K562 (cell line): Measurements from ENCODE around the gene SPATA20. TPM values are rescaled to one million over a fixed set of nuclear protein-coding genes. Genes with fewer than 3 reads are reported as not detected.

Experiments used
- ATAC-seq: fragments of 200-7000 bp; cut with Tn5 transposase; 3 replicates; pipeline ENCODE4 v1.9.1; 2020; ENCODE audit warnings: moderate library complexity
- BruUV-seq: library from RNA; stranded (reverse); fragments of 400-500 nt; replicated peaks from 2 replicates; lab custom pipeline; 2021; lab: Mats Ljungman, UMichigan
- CTCF ChIA-PET: fragments of 300-600 bp; formaldehyde crosslinking; extraction: SDS; loops from one replicate; lab custom pipeline; 2021; ENCODE audit warnings: low intra/inter-chr PET ratio; lab: Yijun Ruan, JAX
- POLR2A ChIA-PET: fragments of 300-600, 350-650 bp; sonication (Branson Sonifier 250); formaldehyde crosslinking; extraction: SDS; loops from one replicate; lab custom pipeline; 2021; ENCODE audit warnings: antibody characterized with exemption, inconsistent platforms; lab: Yijun Ruan, JAX
- DNase-seq, 4 experiments: peaks; one replicate each; pipeline versions ENCODE4 v3.0.0 to v3.0.0-alpha.2; 2011 to 2018; ENCODE audit warnings: low spot score in 3 of 4, mixed read lengths in 3 of 4; ENCODE audit errors: extremely low read depth in 1 of 4
- FAIRE-seq: peaks from 2 replicates; lab custom pipeline; 2011; peaks lifted over from hg19 to GRCh38; lab: Jason Lieb, UNC
- H2AFZ ChIP-seq: 2 replicates; pipeline ENCODE4 v1.6.0; 2011; ENCODE audit warnings: low read depth, low read length, control low read depth, inconsistent platforms
- H3K27ac ChIP-seq: fragments of 200-600 bp; 3 replicates; pipeline ENCODE4 v1.8.0; 2011; ENCODE audit warnings: low read depth, mild to moderate bottlenecking, control low read depth, inconsistent platforms, low read length, moderate library complexity, mixed read lengths; ENCODE audit errors: extremely low read depth
- H3K27me3 ChIP-seq, 2 experiments: fragments of 300-600 bp in 1 of 2; 2 replicates in 1 of 2; 3 replicates in 1 of 2; pipeline versions ENCODE4 v1.6.0 to v1.8.0; 2011; ENCODE audit warnings: inconsistent platforms in 2 of 2, low read length in 2 of 2, mild to moderate bottlenecking in 1 of 2, mixed read lengths in 1 of 2, moderate library complexity in 1 of 2; ENCODE audit not compliant: control insufficient read depth in 2 of 2, insufficient read depth in 2 of 2
- H3K36me3 ChIP-seq: fragments of 300-600 bp; 3 replicates; pipeline ENCODE4 v1.8.0; 2011; ENCODE audit warnings: mild to moderate bottlenecking, low read length, inconsistent platforms; ENCODE audit not compliant: control insufficient read depth, insufficient read depth
- H3K4me1 ChIP-seq, 2 experiments: fragments of 200-600 bp in 1 of 2; replicated peaks in 1 of 2; 2 replicates in 1 of 2; 3 replicates in 1 of 2; pipeline versions ENCODE4 v1.5.1 to v1.8.0; 2011; ENCODE audit warnings: inconsistent platforms in 2 of 2, low read length in 2 of 2, mild to moderate bottlenecking in 1 of 2, mixed read lengths in 1 of 2, moderate library complexity in 1 of 2; ENCODE audit not compliant: control insufficient read depth in 2 of 2, insufficient read depth in 2 of 2
- H3K4me2 ChIP-seq: 2 replicates; pipeline ENCODE4 v1.6.1; 2011; ENCODE audit warnings: low read length, control low read depth, inconsistent platforms, mixed read lengths; ENCODE audit not compliant: insufficient read depth
- H3K4me3 ChIP-seq: fragments of 200-600 bp; sonication (generic), shearing (Covaris generic); 2 replicates; pipeline ENCODE4 v1.5.1; 2016; ENCODE audit warnings: control low read depth, inconsistent platforms
- H3K79me2 ChIP-seq: fragments of 200-600 bp; 3 replicates; pipeline ENCODE4 v1.8.0; 2011; ENCODE audit warnings: low read length, inconsistent platforms; ENCODE audit not compliant: control insufficient read depth, insufficient read depth
- H3K9ac ChIP-seq, 2 experiments: 2 replicates each; pipeline versions ENCODE4 v1.6.0 to v1.6.1; 2011; ENCODE audit warnings: low read depth in 2 of 2, low read length in 2 of 2, control low read depth in 1 of 2, inconsistent platforms in 1 of 2, mild to moderate bottlenecking in 1 of 2, mixed read lengths in 1 of 2; ENCODE audit not compliant: insufficient read depth in 1 of 2
- H3K9me1 ChIP-seq: one replicate; pipeline ENCODE4 v1.6.0; 2011; ENCODE audit warnings: inconsistent platforms, mild to moderate bottlenecking, low read length, moderate library complexity; ENCODE audit not compliant: control insufficient read depth, insufficient read depth
- H3K9me3 ChIP-seq: replicated peaks from 2 replicates; pipeline ENCODE4 v1.5.1; 2011; ENCODE audit warnings: low read depth, low read length, inconsistent platforms; ENCODE audit not compliant: control insufficient read depth, insufficient read depth
- H4K20me1 ChIP-seq: replicated peaks from 2 replicates; pipeline ENCODE4 v1.6.1; 2011; ENCODE audit warnings: low read length, inconsistent platforms, mixed read lengths; ENCODE audit not compliant: control insufficient read depth, insufficient read depth
- BMI1 ChIP-seq: fragments of 150-350 bp; IDR thresholded peaks from 2 replicates; pipeline ENCODE4 v1.6.1; 2014; ENCODE audit warnings: low read length
- CREB1 ChIP-seq, 2 experiments: sonication (generic) in 1 of 2; formaldehyde crosslinking in 1 of 2; IDR thresholded peaks; 2 replicates each; pipeline versions ENCODE4 v1.6.1 to v1.8.0; 2012 to 2022; ENCODE audit warnings: inconsistent platforms in 1 of 2, mild to moderate bottlenecking in 1 of 2, missing genetic modification reagents in 1 of 2, moderate library complexity in 1 of 2
- FOXJ2 ChIP-seq: fragments of 200-800 bp; sonication (Bioruptor generic); IDR thresholded peaks from 2 replicates; pipeline ENCODE4 v1.6.1; 2016; ENCODE audit warnings: missing genetic modification characterization, missing compliant biosample characterization
- MXD1 ChIP-seq: fragments of 250-450 bp; sonication (Bioruptor Pico); IDR thresholded peaks from 2 replicates; pipeline ENCODE4 v1.8.0; 2021; ENCODE audit warnings: borderline replicate concordance, mild to moderate bottlenecking, moderate library complexity; ENCODE audit not compliant: poor library complexity, severe bottlenecking
- NELFE ChIP-seq: IDR thresholded peaks from 2 replicates; pipeline ENCODE4 v1.6.1; 2011; ENCODE audit warnings: mild to moderate bottlenecking; ENCODE audit not compliant: insufficient read depth, insufficient read length
- POLR3G ChIP-seq: IDR thresholded peaks from 2 replicates; pipeline ENCODE4 v1.6.1; 2011; ENCODE audit not compliant: insufficient read length, insufficient replicate concordance; ENCODE audit errors: extremely low read depth
- PTRF ChIP-seq: fragments of 450-650 bp; IDR thresholded peaks from 2 replicates; pipeline ENCODE4 v1.6.1; 2016; ENCODE audit warnings: mild to moderate bottlenecking, missing genetic modification characterization, missing compliant biosample characterization
- PYGO2 ChIP-seq: fragments of 450-650 bp; IDR thresholded peaks from 2 replicates; pipeline ENCODE4 v1.6.1; 2016; ENCODE audit warnings: mild to moderate bottlenecking, missing genetic modification characterization, moderate library complexity, missing compliant biosample characterization
- TBP ChIP-seq: optimal IDR thresholded peaks from 2 replicates; pipeline ENCODE3; 2011; ENCODE audit warnings: low read depth, low read length, improper control_type of control experiment
- TOE1 ChIP-seq, 2 experiments: fragments of 450-650 bp in 1 of 2; sonication (generic) in 1 of 2; formaldehyde crosslinking in 1 of 2; IDR thresholded peaks; 2 replicates each; pipeline versions ENCODE4 v1.7.1 to v1.8.0; 2016 to 2022; ENCODE audit warnings: borderline replicate concordance in 2 of 2, mild to moderate bottlenecking in 2 of 2, antibody characterized with exemption in 1 of 2, inconsistent platforms in 1 of 2, low read depth in 1 of 2, missing genetic modification reagents in 1 of 2, moderate library complexity in 1 of 2
- ZBTB17 ChIP-seq: fragments of 450-650 bp; formaldehyde crosslinking; IDR thresholded peaks from 2 replicates; pipeline ENCODE4 v1.4.0; 2020; ENCODE audit warnings: mild to moderate bottlenecking
- ZNF197 ChIP-seq: fragments of 200-800 bp; sonication (Bioruptor generic); IDR thresholded peaks from 2 replicates; pipeline ENCODE4 v1.6.1; 2016; ENCODE audit warnings: low read depth, missing genetic modification characterization, missing compliant biosample characterization
- ZNF311 ChIP-seq: fragments of 250-450 bp; sonication (Bioruptor Pico); IDR thresholded peaks from 2 replicates; pipeline ENCODE4 v1.4.0; 2020; ENCODE audit warnings: mild to moderate bottlenecking, moderate library complexity
- ZNF75A ChIP-seq: fragments of 450-650 bp; formaldehyde crosslinking; IDR thresholded peaks from 2 replicates; pipeline ENCODE4 v1.4.0; 2020; ENCODE audit warnings: mild to moderate bottlenecking
- WGBS: fragments of 100-300 bp; shearing (Covaris generic); methylation state at CpG from one replicate; pipeline ENCODE4 v1.1.6; 2016; ENCODE audit warnings: low coverage, mixed read lengths; ENCODE audit not compliant: insufficient coverage; ENCODE audit errors: missing lambda C conversion rate; 5-methylcytosine and 5-hydroxymethylcytosine counted together
- in situ Hi-C: fragments of 300-500 bp; cut with MboI; formaldehyde crosslinking; loops from 4 replicates; pipeline ENCODE4 v1.15.0; 2018; ENCODE audit warnings: inconsistent platforms, mixed read lengths
- intact Hi-C: fragments of 100-400 bp; cut with micrococcal nuclease; formaldehyde crosslinking; loops from 2 replicates; pipeline ENCODE4 v1.14.2; 2022
- polyA plus RNA-seq, 8 experiments: library from polyadenylated mRNA; depleted of rRNA in 4 of 8; stranded (reverse) in 5 of 8; unstranded in 3 of 8; fragments of >200 nt; fragmentation: Nextera tagmentation in 2 of 8; fragmentation: Illumina TruSeq in 1 of 8; extraction: Ambion mirVana in 2 of 8; extraction: Trizol in 1 of 8; gene quantifications; 2 replicates each; pipeline versions ENCODE4 v1.2.1 to v1.2.3, GENCODE V29; 2011 to 2014; ENCODE audit warnings: inconsistent platforms in 1 of 8, missing spikeins in 1 of 8
- total RNA-seq, 7 experiments: library from RNA; depleted of rRNA in 6 of 7; stranded (reverse); fragments of >200 nt in 6 of 7; fragmentation: Illumina TruSeq in 2 of 7; extraction: Trizol in 2 of 7; gene quantifications; 2 replicates each; pipeline versions ENCODE4 v1.2.1 to v1.2.3, GENCODE V29; 2011 to 2021; ENCODE audit warnings: low replicate concordance in 1 of 7

The SPATA20 gene
- total and polyA plus RNA-seq, 9 of the 15 experiments (the other 6 are each of a cell fraction or from before 2014, with no cell fraction given): 0.08 to 4.0 (median 1.5) TPM

- ATAC-seq: no peak
- in situ Hi-C loops (no loop called here), intact Hi-C loops (no loop called here)
- WGBS: 11% methylated on average over 7 of the region's 8 CpGs
- no peaks in the 10 kb centered on the region for H3K9me3 ChIP-seq
- H4K20me1 ChIP-seq: no peaks in the 10 kb centered on the region
- ChIA-PET POLR2A (no interaction called here), CTCF (no interaction called here)
- H2AFZ ChIP-seq: no peak overlapping the region
- FAIRE-seq: no peak
- no TSS peak for BruUV-seq
- no peak overlapping the region for H3K4me3 ChIP-seq
- no peaks in the 10 kb centered on the region for H3K4me1 ChIP-seq
- no peak overlapping the region for H3K9ac ChIP-seq
- H3K36me3 ChIP-seq: no peaks in the 10 kb centered on the region
- TF ChIP-seq ZNF75A (CRISPR knock-in tag): no peak
- no peak for TF ChIP-seq ZNF311 (CRISPR knock-in tag)
- TF ChIP-seq ZNF197 (CRISPR knock-in tag): no peak
- TF ChIP-seq TOE1 (IDR thresholded peaks at IDR 0.05; ENCODE audit: borderline replicate concordance): no peak
- TF ChIP-seq TOE1 (CRISPR knock-in tag; IDR thresholded peaks at IDR 0.05; ENCODE audit: borderline replicate concordance, low read depth): no peak
- no peak for DNase-seq
- no peaks in the 10 kb centered on the region for H3K9me1 ChIP-seq
- peaks cover 6 to 42% of the 10 kb centered on the region in 2 experiments; a peak in 3 of 5 replicates for H3K27me3 ChIP-seq
- no peaks in the 10 kb centered on the region for H3K79me2 ChIP-seq
- no peak overlapping the region for H3K27ac ChIP-seq
- no peak overlapping the region for H3K4me2 ChIP-seq
Observed at GRCh38 chr17:50519141-50519834, 27.7 kb upstream of the SPATA20 start.

- no peaks in the 10 kb centered on the region for H3K9me1 ChIP-seq
- H3K27me3 ChIP-seq: peaks cover 6 to 51% of the 10 kb centered on the region in 2 experiments; a peak in 2 of 5 replicates
- no peak for ATAC-seq
- H3K9me3 ChIP-seq: no peaks in the 10 kb centered on the region
- no peaks in the 10 kb centered on the region for H3K36me3 ChIP-seq
- BruUV-seq: no TSS peak
- no peak overlapping the region for H3K4me2 ChIP-seq
- no peak for DNase-seq
- no peaks in the 10 kb centered on the region for H3K79me2 ChIP-seq
- TF ChIP-seq BMI1 (no peak), PYGO2 (tag) (no peak), FOXJ2 (tag) (no peak), CREB1 (IDR thresholded peaks at IDR 0.05) (no peak), CREB1 (CRISPR knock-in tag; IDR thresholded peaks at IDR 0.05) (no peak), POLR3G (no peak), TBP (no peak), ZBTB17 (CRISPR knock-in tag) (no peak), PTRF (tag) (no peak), MXD1 (CRISPR knock-in tag) (no peak), NELFE (no peak)
- no peaks in the 10 kb centered on the region for H3K4me1 ChIP-seq
- no peak overlapping the region for H3K4me3 ChIP-seq
- ChIA-PET CTCF (no interaction called here), POLR2A (interaction anchor here (0.9 kb wide), 1 partner anchor 16 kb away, joined by 3 read pairs; no protein-coding TSS in a partner anchor)
- 11% methylated on average over 2 of the region's 2 CpGs for WGBS
- FAIRE-seq: no peak
- in situ Hi-C loops (no loop called here), intact Hi-C loops (no loop called here)
- no peak overlapping the region for H3K27ac ChIP-seq
- no peak overlapping the region for H2AFZ ChIP-seq
- H3K9ac ChIP-seq: no peak overlapping the region
- H4K20me1 ChIP-seq: no peaks in the 10 kb centered on the region
Observed at GRCh38 chr17:50520483-50520882, 26.5 kb upstream of the SPATA20 start.
